HTR-8/SVneo (cell line): Measurements from ENCODE around the gene CNP.

Source experiments
- DNase-seq: peaks from one replicate; pipeline ENCODE4 v3.0.0; 2011; ENCODE audit warnings: low spot score, mixed read lengths; ENCODE audit not compliant: insufficient read length
- FAIRE-seq: peaks from 2 replicates; lab custom pipeline; 2011; peaks lifted over from hg19 to GRCh38; lab: Jason Lieb, UNC

The CNP gene

DNA sequence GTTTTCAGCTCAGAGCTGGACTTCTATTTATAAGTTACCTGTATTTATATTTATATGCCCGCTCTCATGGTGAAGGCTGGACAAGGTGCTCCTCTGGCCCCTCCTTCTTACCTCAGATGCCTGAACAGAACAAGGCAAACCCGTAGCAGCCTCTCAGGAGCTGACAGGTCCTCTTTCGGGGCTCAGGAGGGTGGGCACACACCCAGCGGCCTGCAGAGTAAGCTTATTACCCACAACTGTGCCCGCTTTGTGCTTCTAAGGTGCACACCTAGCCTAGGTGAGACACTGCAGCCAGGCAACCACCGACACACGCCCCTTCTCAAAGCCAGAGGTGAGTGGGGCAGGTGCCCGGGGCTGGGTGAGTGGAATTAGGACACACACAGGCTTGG is 58.6 kb downstream of the CNP start:
- DNase-seq (no peak), FAIRE-seq (no peak)

DNA sequence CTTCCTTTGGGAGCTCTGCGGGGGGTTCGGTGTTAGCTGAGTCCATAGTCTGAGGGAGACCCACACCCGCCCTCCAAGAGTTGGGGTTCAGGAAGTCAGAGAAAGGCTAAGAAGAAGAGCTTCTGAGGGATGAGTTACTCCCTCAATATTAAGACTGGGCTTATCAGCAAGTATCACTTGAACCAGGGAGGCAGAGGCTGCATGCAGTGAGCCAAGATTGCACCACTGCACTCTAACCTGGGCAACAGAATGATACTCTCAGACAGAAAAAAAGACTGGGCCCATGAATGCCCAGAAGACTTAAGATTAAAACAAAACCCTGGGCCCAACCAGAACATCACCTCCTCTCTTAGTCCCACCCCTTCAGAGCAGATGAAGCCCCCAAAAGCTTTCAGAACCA is 59.3 kb downstream of the CNP start:
- DNase-seq: no peak
- no peak for FAIRE-seq

GRCh38 chr17:42026857-42027589 is 60.4 kb downstream of the CNP start:
- FAIRE-seq: no peak

More at GRCh38 chr17:42026857-42027589, 60.4 kb downstream of the CNP start:
- DNase-seq: no peak
